ENCODE measurements around the gene FLT3LG.

Gene FLT3LG

GRCh38 chr19:49490287-49491029, 16.4 kb downstream of the FLT3LG start:
- no peak overlapping the region for H3K4me3 ChIP-seq (ENCODE audit: low read length)
- DNase-seq (ENCODE audit: low read depth), result no peak
- TF ChIP-seq, protein P1, sequence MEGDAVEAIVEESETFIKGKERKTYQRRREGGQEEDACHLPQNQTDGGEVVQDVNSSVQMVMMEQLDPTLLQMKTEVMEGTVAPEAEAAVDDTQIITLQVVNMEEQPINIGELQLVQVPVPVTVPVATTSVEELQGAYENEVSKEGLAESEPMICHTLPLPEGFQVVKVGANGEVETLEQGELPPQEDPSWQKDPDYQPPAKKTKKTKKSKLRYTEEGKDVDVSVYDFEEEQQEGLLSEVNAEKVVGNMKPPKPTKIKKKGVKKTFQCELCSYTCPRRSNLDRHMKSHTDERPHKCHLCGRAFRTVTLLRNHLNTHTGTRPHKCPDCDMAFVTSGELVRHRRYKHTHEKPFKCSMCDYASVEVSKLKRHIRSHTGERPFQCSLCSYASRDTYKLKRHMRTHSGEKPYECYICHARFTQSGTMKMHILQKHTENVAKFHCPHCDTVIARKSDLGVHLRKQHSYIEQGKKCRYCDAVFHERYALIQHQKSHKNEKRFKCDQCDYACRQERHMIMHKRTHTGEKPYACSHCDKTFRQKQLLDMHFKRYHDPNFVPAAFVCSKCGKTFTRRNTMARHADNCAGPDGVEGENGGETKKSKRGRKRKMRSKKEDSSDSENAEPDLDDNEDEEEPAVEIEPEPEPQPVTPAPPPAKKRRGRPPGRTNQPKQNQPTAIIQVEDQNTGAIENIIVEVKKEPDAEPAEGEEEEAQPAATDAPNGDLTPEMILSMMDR (conservative IDR thresholded peaks at IDR 0.05; ENCODE audit: low read length), result no peak

- no peak for DNase-seq (ENCODE audit: low read depth)
- TF ChIP-seq, protein P1 (conservative IDR thresholded peaks at IDR 0.05; ENCODE audit: low read length), result no peak
- H3K4me3 ChIP-seq (ENCODE audit: low read length), result no peak overlapping the region
Measured at GRCh38 chr19:49491030-49491803, 17.2 kb downstream of the FLT3LG start.

- no peak for DNase-seq (ENCODE audit: low read depth)
- no peak overlapping the region for H3K4me3 ChIP-seq (ENCODE audit: low read length)
- TF ChIP-seq, protein P1 (conservative IDR thresholded peaks at IDR 0.05; ENCODE audit: low read length), result no peak
Measured at GRCh38 chr19:49491804-49492572, 18.0 kb downstream of the FLT3LG start.

GRCh38 chr19:49492573-49493405, 18.8 kb downstream of the FLT3LG start:
- TF ChIP-seq, protein P1 (conservative IDR thresholded peaks at IDR 0.05; ENCODE audit: low read length), result no peak
- no peak overlapping the region for H3K4me3 ChIP-seq (ENCODE audit: low read length)
- no peak for DNase-seq (ENCODE audit: low read depth)

GRCh38 chr19:49496574-49497008, 22.6 kb downstream of the FLT3LG start:
- TF ChIP-seq, protein P1 (conservative IDR thresholded peaks at IDR 0.05; ENCODE audit: low read length), result no peak
- no peak for DNase-seq (ENCODE audit: low read depth)
- H3K4me3 ChIP-seq (ENCODE audit: low read length), result peak overlapping the region; percentile 97

DNA sequence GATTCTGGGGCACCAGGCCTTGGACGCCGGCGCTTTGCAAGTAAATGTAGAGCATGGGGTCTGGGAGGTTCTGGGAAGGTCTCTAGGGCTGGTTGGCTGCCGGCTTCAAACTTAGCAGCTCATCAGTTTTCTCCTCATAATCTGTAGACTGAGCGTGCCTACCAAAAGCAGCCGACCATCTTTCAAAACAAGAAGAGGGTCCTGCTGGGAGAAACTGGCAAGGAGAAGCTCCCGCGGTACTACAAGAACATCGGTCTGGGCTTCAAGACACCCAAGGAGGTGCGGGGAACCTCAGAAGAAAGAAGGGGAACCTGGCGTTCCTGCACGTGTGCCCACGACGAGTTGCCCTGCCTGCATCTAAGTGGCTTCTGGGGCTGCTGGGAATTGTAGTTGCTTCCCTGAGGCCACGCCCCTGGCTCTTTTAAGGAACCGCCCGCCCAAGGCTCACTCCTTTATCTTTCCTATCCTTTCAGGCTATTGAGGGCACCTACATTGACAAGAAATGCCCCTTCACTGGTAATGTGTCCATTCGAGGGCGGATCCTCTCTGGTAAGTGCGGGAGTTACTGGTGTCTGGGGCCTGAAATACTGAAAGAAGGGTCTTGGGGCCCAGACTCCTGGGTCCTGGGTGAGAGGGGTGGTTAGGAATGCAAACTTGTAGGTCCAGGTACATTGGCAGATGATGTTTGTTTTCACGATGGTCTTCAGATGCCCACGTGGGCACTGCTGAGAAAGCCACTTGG, 23.2 kb downstream of the FLT3LG start:
- TF ChIP-seq, protein P1 (conservative IDR thresholded peaks at IDR 0.05; ENCODE audit: low read length), result no peak
- peak; percentile 53 for DNase-seq (ENCODE audit: low read depth)
- peak overlapping the region; percentile 97 for H3K4me3 ChIP-seq (ENCODE audit: low read length)
